Middle frontal gyrus (tissue), 1 donor: ENCODE data around the gene LRRTM4.

Source experiments
- DNase-seq: peaks from one replicate; pipeline ENCODE4 v3.0.0-alpha.2; 2015; ENCODE audit warnings: low spot score; ENCODE audit errors: extremely low spot score

LRRTM4 gene

DNA sequence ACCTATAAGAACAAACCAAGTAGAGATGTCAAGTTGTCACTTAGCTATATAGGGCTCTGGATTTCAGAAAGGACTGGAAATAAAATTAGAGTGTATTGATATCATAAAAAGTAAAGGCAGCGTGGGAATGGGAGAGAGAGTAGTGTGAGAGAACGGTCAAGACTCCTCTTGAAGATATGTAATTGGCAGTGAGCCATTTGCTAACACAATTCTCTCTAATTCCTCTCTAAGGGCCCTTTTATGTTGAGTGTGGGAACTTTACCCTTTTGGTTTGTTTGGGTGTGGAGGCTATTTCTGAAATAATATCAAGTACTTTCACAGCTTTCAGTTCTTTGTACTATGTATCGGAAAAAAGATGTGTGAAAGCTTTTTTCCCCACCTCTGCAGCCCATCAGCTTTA lies 196.8 kb downstream of the LRRTM4 start:
- DNase-seq = no peak

DNA sequence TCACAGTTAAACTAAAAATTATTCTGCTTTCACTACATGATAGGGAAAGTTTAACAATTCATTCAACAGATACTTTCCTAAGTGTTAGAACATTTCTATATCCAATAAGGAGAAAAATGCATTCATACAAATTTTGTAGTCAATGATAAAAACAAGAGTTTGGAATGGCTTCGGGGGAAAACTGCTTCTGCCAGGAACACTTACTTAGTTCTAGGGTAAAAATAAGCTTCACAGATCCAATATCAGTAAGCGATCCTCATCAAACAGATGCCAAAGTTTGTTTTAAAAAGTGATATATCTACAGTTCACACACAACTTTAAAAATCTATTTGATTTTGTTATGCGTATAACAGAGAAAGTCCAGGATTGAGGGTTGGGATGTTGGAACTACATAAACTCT lies 199.7 kb downstream of the LRRTM4 start:
- no peak for DNase-seq

GRCh38 chr2:77314721-77315120 lies 207.5 kb downstream of the LRRTM4 start:
- no peak for DNase-seq

DNA sequence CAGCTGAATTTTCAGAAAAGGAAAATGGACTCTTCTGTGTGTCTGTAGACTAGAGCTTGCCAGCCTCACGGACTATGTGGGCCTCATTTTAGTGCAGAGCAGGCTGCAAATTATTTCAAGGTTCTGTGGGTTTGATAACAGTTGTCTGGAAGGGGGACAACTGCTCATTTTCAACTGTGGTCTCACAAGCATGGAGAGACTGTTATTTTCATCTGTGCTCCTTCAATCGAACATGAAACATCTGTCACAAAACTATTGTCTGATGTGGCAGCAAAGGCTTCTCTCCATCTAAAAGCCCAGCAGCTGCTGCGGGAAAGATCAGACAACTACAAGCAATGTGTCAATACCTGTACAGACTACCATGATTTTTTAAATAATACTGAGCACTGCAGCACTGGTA lies 211.8 kb downstream of the LRRTM4 start:
- DNase-seq = no peak

- no peak for DNase-seq
These were observed 212.5 kb downstream of the LRRTM4 start for GRCh38 chr2:77309725-77310124.

- no peak for DNase-seq
These were observed 220.7 kb downstream of the LRRTM4 start for GRCh38 chr2:77301441-77301840.

DNA sequence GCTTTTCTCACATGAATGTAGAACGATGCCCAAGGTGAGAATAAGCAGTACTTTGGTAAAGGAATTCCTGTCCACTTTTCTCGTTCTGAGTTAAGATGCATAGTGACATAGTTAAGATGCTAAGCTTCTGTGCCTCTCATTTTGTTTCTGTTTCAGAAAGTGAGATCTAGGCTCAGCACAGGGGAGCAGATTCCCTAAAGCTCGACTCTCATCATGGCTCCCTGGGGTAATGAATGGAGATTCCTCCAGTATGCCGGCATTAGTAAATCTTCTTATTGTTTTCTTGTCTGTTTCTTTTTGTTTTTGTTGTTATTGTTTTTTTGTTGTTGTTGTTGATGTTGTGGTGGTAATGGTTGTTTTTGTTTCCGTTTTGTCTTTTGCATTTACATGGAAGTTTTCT lies 225.4 kb downstream of the LRRTM4 start:
- no peak for DNase-seq

GRCh38 chr2:77294474-77294873 lies 227.7 kb downstream of the LRRTM4 start:
- no peak for DNase-seq

DNA sequence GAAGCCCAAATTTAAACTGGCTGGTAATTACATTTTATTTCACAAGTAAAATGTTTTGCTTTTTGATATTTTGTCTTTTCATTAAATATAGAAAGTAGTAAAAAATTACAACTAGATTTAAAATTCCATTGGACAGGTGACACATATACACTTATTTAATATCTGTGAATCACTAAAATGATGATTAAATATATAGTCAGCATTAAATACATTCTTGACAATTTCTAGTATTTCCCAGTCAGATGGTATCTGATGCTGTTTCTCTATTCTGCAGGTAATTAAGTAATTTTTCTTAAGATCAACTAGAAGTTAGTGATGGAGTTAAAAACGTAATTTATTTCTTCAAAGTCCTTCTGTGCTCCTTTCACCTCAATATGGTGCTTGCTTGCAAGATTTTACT lies 237.8 kb downstream of the LRRTM4 start:
- no peak for DNase-seq

DNA sequence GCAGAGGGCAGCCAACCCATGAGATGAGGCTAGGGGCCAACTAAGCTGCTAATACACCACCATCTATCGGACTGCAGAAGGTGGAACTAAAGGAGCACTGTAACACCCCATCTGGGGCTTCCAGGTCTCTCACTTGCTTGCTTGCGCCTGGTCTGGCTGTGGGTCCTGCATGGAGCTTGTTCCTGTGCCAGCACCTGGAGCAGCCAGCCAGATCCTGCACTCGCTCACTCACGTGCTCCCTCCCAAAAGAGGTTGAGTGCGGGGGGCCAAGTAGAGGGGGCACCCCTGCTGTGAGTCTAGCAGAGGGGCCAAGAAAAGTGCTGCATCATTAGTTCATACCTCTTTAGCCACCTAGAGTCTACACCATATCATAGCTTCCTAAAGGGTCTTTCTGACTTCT lies 250.9 kb downstream of the LRRTM4 start:
- DNase-seq = no peak

DNA sequence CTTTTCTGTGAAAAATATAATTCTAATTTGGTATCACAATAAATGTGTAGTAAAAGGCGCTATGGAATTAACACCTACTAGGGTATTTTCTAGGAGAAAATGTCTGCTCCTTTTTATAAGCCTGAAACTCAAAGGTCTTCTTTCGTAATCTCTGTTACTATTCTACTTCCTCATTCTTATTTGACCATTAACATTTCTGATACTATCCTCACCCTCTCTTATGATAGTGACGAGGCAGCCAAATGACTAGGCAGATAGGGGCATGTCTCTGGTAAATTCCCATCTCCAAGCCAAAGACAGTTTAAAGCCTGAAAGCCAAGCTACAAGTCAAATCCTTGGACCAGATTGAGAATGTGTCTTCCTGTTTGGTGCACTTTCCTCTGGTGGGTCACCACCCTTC lies 251.7 kb downstream of the LRRTM4 start:
- DNase-seq = no peak

DNA sequence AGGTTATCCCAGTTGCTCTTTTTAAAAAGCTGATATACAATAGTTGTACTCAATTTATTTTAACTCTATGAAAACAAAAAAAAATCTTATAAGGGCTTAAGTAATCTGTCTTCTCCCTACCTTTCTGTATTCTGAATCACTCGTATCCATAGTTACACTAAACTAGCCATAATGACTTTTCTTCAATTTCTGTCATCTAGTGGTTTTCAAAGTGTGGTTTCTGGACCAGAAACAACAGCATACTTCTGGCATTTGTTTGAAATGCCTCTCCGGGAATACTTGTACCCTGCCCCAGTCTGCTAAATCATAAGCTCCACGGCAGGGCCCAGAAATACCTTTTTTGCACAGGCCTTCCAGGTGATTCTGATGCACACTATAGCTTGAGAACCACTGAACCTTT lies 253.6 kb downstream of the LRRTM4 start:
- no peak for DNase-seq

DNA sequence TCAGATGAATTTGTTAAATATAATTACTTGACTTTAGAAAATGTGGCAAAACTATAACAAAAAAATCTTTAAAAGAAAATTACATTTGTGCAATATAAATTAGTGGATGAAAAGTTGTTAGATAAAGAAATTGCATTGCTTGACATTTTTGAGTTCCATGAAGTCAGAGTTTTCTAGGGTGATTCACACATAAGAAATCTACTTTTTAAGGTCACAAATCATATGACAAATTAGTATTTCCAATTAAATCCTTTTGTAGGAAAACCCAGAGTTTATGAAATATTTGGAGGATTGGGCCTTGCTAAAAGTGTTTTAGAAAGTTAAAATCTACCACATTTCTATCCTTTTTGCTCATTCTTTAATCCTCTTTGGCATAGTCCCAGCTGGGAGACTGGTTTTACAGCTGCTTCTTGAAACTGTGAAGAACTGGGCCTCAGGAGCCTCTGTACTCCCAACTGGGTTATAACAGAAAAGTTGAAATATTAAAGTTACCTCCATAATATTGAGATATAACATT lies 289.2 kb downstream of the LRRTM4 start:
- no peak for DNase-seq

GRCh38 chr2:77228391-77228790 lies 293.8 kb downstream of the LRRTM4 start:
- DNase-seq = no peak

GRCh38 chr2:77210725-77211124 lies 311.5 kb downstream of the LRRTM4 start:
- DNase-seq = no peak

GRCh38 chr2:77207331-77207730 lies 314.8 kb downstream of the LRRTM4 start:
- DNase-seq = no peak

GRCh38 chr2:77201755-77202154 lies 320.4 kb downstream of the LRRTM4 start:
- no peak for DNase-seq

- DNase-seq = no peak
These were observed 322.8 kb downstream of the LRRTM4 start for GRCh38 chr2:77199411-77199810.

GRCh38 chr2:77193858-77194448 lies 328.2 kb downstream of the LRRTM4 start:
- DNase-seq = no peak

GRCh38 chr2:77192811-77193289 lies 329.3 kb downstream of the LRRTM4 start:
- DNase-seq = no peak

DNA sequence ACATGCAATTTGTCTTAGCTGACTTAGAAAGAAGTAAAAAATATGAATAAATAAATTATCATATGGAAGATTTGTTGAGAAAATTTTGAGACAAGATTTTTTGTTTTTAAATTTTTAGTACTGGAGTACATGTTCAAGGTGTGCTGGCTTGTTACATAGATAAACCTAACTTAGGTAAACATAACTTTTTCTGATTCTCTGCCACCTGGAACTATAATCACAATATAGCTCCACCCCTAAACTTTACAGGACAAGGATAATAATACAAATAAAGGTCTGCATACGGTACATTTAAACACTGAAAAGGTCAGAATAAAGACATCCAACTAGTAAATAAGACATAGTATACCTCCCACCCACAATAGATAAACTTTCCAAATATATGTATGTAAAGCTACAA lies 330.5 kb downstream of the LRRTM4 start:
- no peak for DNase-seq

- no peak for DNase-seq
These were observed 331.3 kb downstream of the LRRTM4 start for GRCh38 chr2:77190721-77191346.

GRCh38 chr2:77185052-77185451 lies 337.1 kb downstream of the LRRTM4 start:
- DNase-seq = no peak
